ENCODE results near the gene PIEZO2.
"Not testable (repeated sequence)": the region's sequence is repeated elsewhere in the genome, so short reads cannot be mapped to it uniquely, and the experiment has no call there.

The PIEZO2 gene

GRCh38 chr18:10878703-10879102 is 270.7 kb downstream of the PIEZO2 start:
- DNase-seq: peak; percentile 30

- no peak for DNase-seq
These were observed 271.4 kb downstream of the PIEZO2 start for GRCh38 chr18:10877987-10878386.

GRCh38 chr18:10875811-10876210 is 273.6 kb downstream of the PIEZO2 start:
- no peak for DNase-seq

GRCh38 chr18:10872304-10872703 is 277.1 kb downstream of the PIEZO2 start:
- no peak for DNase-seq

- no peak for DNase-seq
These were observed 284.6 kb downstream of the PIEZO2 start for GRCh38 chr18:10864722-10865121.

DNA sequence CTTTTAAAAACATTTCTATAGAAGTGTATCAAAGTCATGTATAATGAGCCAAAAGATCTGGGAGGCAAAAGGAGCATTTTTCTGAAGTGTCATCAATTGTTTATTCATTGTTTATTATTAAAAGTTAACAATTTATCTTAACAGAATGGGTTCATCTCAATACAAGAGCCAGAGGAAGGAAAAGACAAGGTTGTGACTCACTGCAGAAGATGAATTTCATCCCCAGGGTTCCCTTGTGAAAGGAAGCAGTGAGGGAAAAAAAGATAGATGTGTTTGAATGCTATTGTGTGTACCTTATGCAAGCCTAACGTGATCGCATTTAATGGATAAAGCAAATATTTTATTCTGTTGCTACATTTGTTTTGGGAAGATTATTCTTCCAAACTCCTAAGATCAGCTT is 286.3 kb downstream of the PIEZO2 start:
- no peak for DNase-seq

DNA sequence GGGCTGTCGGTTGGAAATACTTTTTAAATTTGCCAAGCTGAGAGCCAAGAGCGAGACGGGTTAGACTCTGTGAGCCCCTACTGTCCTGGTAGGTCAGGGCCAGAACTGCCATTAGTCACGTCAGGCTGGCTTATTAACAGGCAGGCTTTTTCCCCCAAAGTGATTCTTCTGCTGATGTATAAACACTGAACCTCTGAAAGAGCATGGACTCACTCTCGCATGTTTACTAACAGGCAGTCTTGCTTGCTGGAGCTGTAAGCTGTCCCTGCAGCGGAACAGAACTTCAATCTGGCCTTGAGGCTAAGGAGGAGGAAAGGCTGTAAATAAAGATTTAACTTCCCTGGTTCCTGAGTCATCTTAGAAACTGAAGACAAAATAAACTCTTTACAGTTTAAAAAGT is 288.4 kb downstream of the PIEZO2 start:
- DNase-seq: no peak

DNA sequence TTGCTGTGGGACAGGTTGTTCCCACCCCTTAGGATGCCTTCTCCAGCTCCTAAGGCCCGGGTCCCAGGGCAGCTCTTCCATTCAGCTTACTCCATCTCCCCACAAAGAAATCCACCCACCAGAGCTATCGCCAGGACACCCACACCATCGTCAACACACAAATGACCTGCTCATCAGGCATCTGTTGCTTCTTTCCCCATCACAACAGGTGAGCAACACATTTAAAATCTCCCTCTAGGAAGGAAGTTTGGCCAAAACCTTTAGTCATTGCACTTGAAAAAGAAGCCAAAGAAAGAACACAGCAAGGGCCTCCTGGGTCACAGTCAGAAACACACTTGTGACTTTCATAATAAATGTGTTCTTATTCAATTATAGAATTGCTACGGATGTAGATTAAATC is 289.0 kb downstream of the PIEZO2 start:
- peak; percentile 1 for DNase-seq

DNA sequence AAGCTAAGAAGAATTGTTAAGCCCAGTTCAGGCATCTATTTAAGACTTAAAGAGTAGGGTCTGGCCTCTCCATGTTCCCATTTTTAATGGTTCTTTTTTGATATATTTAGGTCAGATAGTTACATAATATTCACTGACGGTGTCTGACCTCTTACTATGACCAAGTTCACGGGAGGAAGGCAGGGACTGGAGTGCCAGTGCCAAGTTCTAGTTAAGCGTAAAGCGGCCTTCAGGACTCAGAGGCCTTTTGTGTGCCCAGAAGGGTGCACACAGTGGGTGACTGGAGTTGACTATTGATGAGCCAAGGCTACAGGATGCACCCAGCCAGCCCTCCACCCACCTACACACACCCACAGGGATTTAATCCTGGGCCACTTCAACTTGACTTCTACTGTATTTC is 290.9 kb downstream of the PIEZO2 start:
- no peak for DNase-seq

GRCh38 chr18:10856132-10856531 is 293.2 kb downstream of the PIEZO2 start:
- no peak for DNase-seq

GRCh38 chr18:10852385-10853303 is 296.7 kb downstream of the PIEZO2 start:
- DNase-seq: no peak

DNA sequence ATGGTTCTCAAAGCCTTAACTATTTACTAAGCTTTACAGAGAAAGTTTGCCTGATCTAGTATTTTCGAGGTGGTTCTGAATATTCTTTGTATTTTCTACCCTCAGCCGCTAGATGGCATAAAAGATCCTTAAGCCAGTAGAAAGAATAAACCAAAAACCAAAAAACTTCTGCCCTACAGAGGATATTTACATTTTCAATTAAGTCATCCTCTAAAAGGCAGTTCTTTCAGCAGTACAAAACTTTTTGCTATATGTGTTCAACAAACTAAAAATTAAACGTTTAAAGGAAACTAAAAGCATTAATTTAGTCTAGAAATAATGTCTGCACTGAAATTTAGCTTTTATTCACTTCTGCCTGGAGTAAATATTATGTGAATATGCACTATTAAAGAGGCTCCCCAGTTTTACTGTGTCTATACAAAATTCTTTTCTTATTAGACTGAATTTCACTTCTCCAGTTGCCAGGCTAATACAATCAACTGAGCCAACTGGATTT is 297.5 kb downstream of the PIEZO2 start:
- DNase-seq: peak; percentile 52

DNA sequence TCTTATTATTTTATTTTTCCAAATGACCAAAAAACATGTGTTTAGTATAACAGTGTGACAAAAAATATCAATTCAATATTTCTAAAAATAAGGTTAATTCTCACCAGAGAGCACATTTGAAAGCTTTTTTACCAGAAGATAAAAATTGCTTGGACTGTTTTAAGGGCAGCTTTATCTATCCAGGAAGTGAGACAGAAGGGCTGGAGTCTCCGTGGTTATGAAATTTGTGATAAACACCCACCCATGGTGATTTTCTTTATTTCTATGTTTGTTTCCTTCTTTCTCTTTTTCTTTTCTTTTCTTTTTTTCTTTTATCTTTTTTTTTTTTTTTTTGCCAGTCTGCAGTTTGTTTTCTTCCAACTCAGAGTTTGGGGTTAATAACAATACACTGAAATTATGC is 298.5 kb downstream of the PIEZO2 start:
- no peak for DNase-seq

- no peak for DNase-seq
These were observed 299.2 kb downstream of the PIEZO2 start for GRCh38 chr18:10850216-10850615.

- DNase-seq: no peak
These were observed 301.5 kb downstream of the PIEZO2 start for GRCh38 chr18:10847907-10848306.

GRCh38 chr18:10847408-10847790 is 302.0 kb downstream of the PIEZO2 start:
- no peak for DNase-seq

GRCh38 chr18:10846657-10847407 is 302.5 kb downstream of the PIEZO2 start:
- DNase-seq: no peak

DNA sequence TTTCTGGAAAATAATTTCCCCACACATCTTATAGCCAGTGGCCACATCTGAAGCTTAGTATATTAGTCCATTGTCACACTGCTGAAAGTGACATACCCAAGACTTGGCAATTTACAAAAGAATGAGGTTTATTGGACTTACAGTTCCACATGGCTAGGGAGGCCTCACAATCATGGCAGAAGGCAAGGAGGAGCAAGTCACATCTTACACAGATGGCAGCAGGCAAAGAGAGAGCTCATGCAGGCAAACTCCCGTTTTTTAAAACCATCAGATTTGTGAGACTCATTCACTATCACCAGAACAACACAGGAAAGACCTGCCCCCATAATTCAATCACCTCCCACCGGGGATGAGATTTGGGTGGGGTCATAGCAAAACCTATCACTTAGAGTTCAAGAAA is 303.3 kb downstream of the PIEZO2 start:
- DNase-seq: not testable (repeated sequence)

DNA sequence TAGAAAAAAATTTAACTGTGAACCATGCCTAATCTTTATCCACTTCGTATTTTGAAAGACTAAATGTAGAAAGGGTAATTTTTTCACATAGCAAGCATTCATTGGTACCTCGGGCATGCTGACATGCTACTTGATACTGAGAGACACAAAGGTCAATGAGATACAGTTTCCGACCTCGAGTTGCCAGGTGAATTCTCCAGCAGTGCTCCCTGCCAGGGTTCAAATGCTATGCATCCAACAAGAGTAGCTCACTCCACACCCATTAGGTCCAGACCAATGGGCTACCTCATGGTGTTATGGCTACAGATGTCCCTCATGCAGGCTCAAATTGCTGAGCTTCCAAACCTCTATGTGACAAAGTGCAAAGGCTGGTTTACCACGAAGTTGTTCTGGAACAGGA is 305.8 kb downstream of the PIEZO2 start:
- DNase-seq: no peak

GRCh38 chr18:10842861-10843260 is 306.5 kb downstream of the PIEZO2 start:
- DNase-seq: no peak

- DNase-seq: no peak
These were observed 307.0 kb downstream of the PIEZO2 start for GRCh38 chr18:10842371-10842770.

DNA sequence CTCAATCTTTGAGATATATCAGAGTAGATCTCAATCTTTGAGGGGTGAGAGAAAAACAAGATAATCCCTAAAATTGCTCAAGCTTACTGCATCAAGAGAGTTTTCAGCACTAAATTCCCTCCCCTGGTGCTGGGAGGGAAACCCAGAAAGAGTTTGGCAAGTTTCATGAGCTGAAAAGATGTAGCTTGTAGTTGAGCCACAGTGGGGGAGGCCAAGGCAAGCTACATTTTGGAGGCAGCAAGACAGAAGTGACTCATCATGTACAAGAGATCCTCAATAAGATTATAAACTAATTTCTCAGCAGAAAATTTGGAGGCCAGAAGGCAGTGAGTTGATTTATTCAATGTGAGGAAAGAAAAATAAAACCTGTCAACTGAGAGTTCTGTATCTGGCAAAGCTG is 308.2 kb downstream of the PIEZO2 start:
- DNase-seq: no peak

DNA sequence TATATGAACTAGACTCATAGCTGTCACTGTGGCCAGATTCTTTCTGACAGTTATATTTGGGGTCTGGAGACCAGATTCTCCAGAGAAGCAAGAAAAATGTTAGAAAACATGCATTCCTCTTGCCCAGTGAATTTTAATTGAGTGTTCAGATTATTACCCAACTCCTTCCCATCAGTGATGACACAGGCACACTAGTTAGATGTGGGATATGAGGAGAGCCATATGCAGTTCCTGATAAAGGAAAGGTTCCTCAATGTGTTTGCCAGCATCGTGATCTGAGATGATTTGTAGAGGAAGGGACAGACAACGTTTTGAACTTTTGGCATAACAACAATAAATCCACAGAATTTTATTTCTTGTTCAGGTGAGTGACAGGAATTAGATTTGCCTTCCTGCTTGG is 308.6 kb downstream of the PIEZO2 start:
- no peak for DNase-seq

- DNase-seq: no peak
These were observed 309.9 kb downstream of the PIEZO2 start for GRCh38 chr18:10839421-10839820.
